SJSA1 (cell line): ENCODE measurements around the gene CCDC110. TPM values are rescaled to one million over a fixed set of nuclear protein-coding genes. Genes with fewer than 3 reads are reported as not detected.

Experiments used
- DNase-seq, 2 experiments: peaks; one replicate each; pipeline ENCODE4 v3.0.0-alpha.2; 2015 to 2020; ENCODE audit warnings: low spot score in 2 of 2, low read depth in 1 of 2
- H3K27ac ChIP-seq: fragments of 250-450 bp; sonication (Bioruptor Pico); 2 replicates; pipeline ENCODE4 v1.5.1; 2020; ENCODE audit warnings: mild to moderate bottlenecking, moderate library complexity
- H3K27me3 ChIP-seq: fragments of 250-450 bp; sonication (Bioruptor Pico); replicated peaks from 2 replicates; pipeline ENCODE4 v1.5.1; 2020; ENCODE audit warnings: mild to moderate bottlenecking, moderate library complexity
- H3K36me3 ChIP-seq: fragments of 250-450 bp; sonication (Bioruptor Pico); 2 replicates; pipeline ENCODE4 v1.5.1; 2020; ENCODE audit warnings: mild to moderate bottlenecking
- H3K4me1 ChIP-seq: fragments of 250-450 bp; sonication (Bioruptor Pico); replicated peaks from 2 replicates; pipeline ENCODE4 v1.6.1; 2021; ENCODE audit warnings: mild to moderate bottlenecking
- H3K4me3 ChIP-seq: fragments of 250-450 bp; sonication (Bioruptor Pico); 2 replicates; pipeline ENCODE4 v1.5.1; 2020; ENCODE audit warnings: mild to moderate bottlenecking
- H3K9me3 ChIP-seq: fragments of 250-450 bp; sonication (Bioruptor Pico); replicated peaks from 2 replicates; pipeline ENCODE4 v1.5.1; 2020; ENCODE audit warnings: mild to moderate bottlenecking
- total RNA-seq: library from RNA; depleted of rRNA; stranded (reverse); fragments of >200 nt; shearing (Covaris generic); gene quantifications from 2 replicates; pipeline ENCODE4 v1.2.3, GENCODE V29; 2014

The CCDC110 gene
- total RNA-seq, 1 experiment from 2014 or later: 0.71 TPM

GRCh38 chr4:185424905-185425646 is 46.5 kb downstream of the CCDC110 start:
- H3K27me3 ChIP-seq: no peaks in the 10 kb centered on the region
- DNase-seq: no peak
- peaks cover 8% of the 10 kb centered on the region for H3K4me1 ChIP-seq
- peaks cover 12% of the 10 kb centered on the region for H3K36me3 ChIP-seq
- H3K27ac ChIP-seq: peak overlapping the region; percentile 100
- peak overlapping the region; percentile 78 for H3K4me3 ChIP-seq
- no peaks in the 10 kb centered on the region for H3K9me3 ChIP-seq

- Histone ChIP-seq H3K27me3 (no peaks in the 10 kb centered on the region), H3K4me3 (no peak overlapping the region), H3K27ac (no peak overlapping the region), H3K36me3 (peaks cover 22% of the 10 kb centered on the region), H3K4me1 (peaks cover 8% of the 10 kb centered on the region), H3K9me3 (no peaks in the 10 kb centered on the region)
- DNase-seq: peak in 1 of 2 experiments; percentile 4
These were observed 50.0 kb downstream of the CCDC110 start for GRCh38 chr4:185421366-185422124.

- Histone ChIP-seq H3K27ac (no peak overlapping the region), H3K27me3 (no peaks in the 10 kb centered on the region), H3K4me3 (no peak overlapping the region), H3K36me3 (peaks cover 44% of the 10 kb centered on the region), H3K9me3 (no peaks in the 10 kb centered on the region), H3K4me1 (no peaks in the 10 kb centered on the region)
- no peak for DNase-seq
These were observed 54.6 kb downstream of the CCDC110 start for GRCh38 chr4:185416955-185417354.

GRCh38 chr4:185412412-185412811 is 59.1 kb downstream of the CCDC110 start:
- Histone ChIP-seq H3K36me3 (peaks cover 54% of the 10 kb centered on the region), H3K27me3 (no peaks in the 10 kb centered on the region), H3K4me1 (no peaks in the 10 kb centered on the region), H3K9me3 (no peaks in the 10 kb centered on the region), H3K27ac (no peak overlapping the region), H3K4me3 (no peak overlapping the region)
- DNase-seq: no peak

- Histone ChIP-seq H3K4me1 (no peaks in the 10 kb centered on the region), H3K4me3 (no peak overlapping the region), H3K9me3 (no peaks in the 10 kb centered on the region), H3K27me3 (no peaks in the 10 kb centered on the region), H3K36me3 (peaks cover 51% of the 10 kb centered on the region), H3K27ac (no peak overlapping the region)
- DNase-seq: no peak
These were observed 59.7 kb downstream of the CCDC110 start for GRCh38 chr4:185411849-185412248.

GRCh38 chr4:185408432-185408831 is 63.1 kb downstream of the CCDC110 start:
- no peak for DNase-seq
- Histone ChIP-seq H3K4me3 (no peak overlapping the region), H3K27ac (no peak overlapping the region), H3K4me1 (no peaks in the 10 kb centered on the region), H3K27me3 (no peaks in the 10 kb centered on the region), H3K9me3 (no peaks in the 10 kb centered on the region), H3K36me3 (peaks cover 45% of the 10 kb centered on the region)

- no peak for DNase-seq
- no peaks in the 10 kb centered on the region for H3K9me3 ChIP-seq
- no peaks in the 10 kb centered on the region for H3K27me3 ChIP-seq
- peaks cover 48% of the 10 kb centered on the region for H3K36me3 ChIP-seq
- H3K4me3 ChIP-seq: no peak overlapping the region
- no peaks in the 10 kb centered on the region for H3K4me1 ChIP-seq
- H3K27ac ChIP-seq: no peak overlapping the region
These were observed 66.1 kb downstream of the CCDC110 start for GRCh38 chr4:185405296-185405999.

- no peak for DNase-seq
- Histone ChIP-seq H3K9me3 (no peaks in the 10 kb centered on the region), H3K36me3 (peaks cover 52% of the 10 kb centered on the region), H3K27me3 (no peaks in the 10 kb centered on the region), H3K4me3 (no peak overlapping the region), H3K4me1 (no peaks in the 10 kb centered on the region), H3K27ac (no peak overlapping the region)
These were observed 67.5 kb downstream of the CCDC110 start for GRCh38 chr4:185404031-185404430.

GRCh38 chr4:185399466-185399865 is 72.1 kb downstream of the CCDC110 start:
- Histone ChIP-seq H3K9me3 (no peaks in the 10 kb centered on the region), H3K27me3 (no peaks in the 10 kb centered on the region), H3K4me1 (peaks cover 21% of the 10 kb centered on the region), H3K4me3 (no peak overlapping the region), H3K36me3 (peaks cover 37% of the 10 kb centered on the region), H3K27ac (no peak overlapping the region)
- DNase-seq: no peak

- Histone ChIP-seq H3K27me3 (no peaks in the 10 kb centered on the region), H3K4me1 (peaks cover 24% of the 10 kb centered on the region), H3K36me3 (peaks cover 37% of the 10 kb centered on the region), H3K4me3 (no peak overlapping the region), H3K27ac (no peak overlapping the region), H3K9me3 (no peaks in the 10 kb centered on the region)
- DNase-seq: no peak
These were observed 72.9 kb downstream of the CCDC110 start for GRCh38 chr4:185398618-185399017.

- no peak for DNase-seq
These were observed 74.7 kb downstream of the CCDC110 start, which contains the start of gene ANKRD37 for GRCh38 chr4:185396724-185397385. TSS of gene ANKRD37 (plus strand) at chr4:185396841. CDS start at chr4:185396924, 83 bp downstream.

GRCh38 chr4:185395956-185396723 is 75.4 kb downstream of the CCDC110 start:
- Histone ChIP-seq H3K27ac (peak overlapping the region; percentile 92), H3K9me3 (no peaks in the 10 kb centered on the region), H3K4me1 (peaks cover 41% of the 10 kb centered on the region), H3K36me3 (peaks cover 22% of the 10 kb centered on the region), H3K27me3 (no peaks in the 10 kb centered on the region), H3K4me3 (peak overlapping the region; percentile 73)
- peak; percentile 95 for DNase-seq

More at GRCh38 chr4:185396724-185397385, 74.7 kb downstream of the CCDC110 start, which contains the start of gene ANKRD37:
- Histone ChIP-seq H3K9me3 (no peaks in the 10 kb centered on the region), H3K27me3 (no peaks in the 10 kb centered on the region), H3K27ac (peak within 1 kb of the TSS; percentile 92), H3K4me3 (peak within 1 kb of the TSS; percentile 73), H3K4me1 (peaks cover 34% of the 10 kb centered on the region), H3K36me3 (peaks cover 27% of the 10 kb centered on the region)
